GM18511 (cell line): ENCODE data around the gene RNASE13.

ENCODE experiments used
- ATAC-seq: cut with Tn5 transposase; IDR thresholded peaks from one replicate; pipeline ENCODE4 v1.9.1; 2021; ENCODE audit warnings: mild to moderate bottlenecking, moderate library complexity; ENCODE audit not compliant: unreplicated experiment

Gene RNASE13

GRCh38 chr14:21066882-21067502 is 32.4 kb upstream of the RNASE13 start:
- no peak for ATAC-seq

GRCh38 chr14:21063479-21063878 is 28.9 kb upstream of the RNASE13 start:
- ATAC-seq: no peak

- no peak for ATAC-seq
These were observed 26.7 kb upstream of the RNASE13 start for GRCh38 chr14:21061347-21061668.

- ATAC-seq: no peak
These were observed 26.2 kb upstream of the RNASE13 start for GRCh38 chr14:21060614-21061346.

GRCh38 chr14:21059842-21060613 is 25.4 kb upstream of the RNASE13 start:
- ATAC-seq: no peak

- ATAC-seq: no peak
These were observed 24.3 kb upstream of the RNASE13 start for GRCh38 chr14:21058903-21059302.

- no peak for ATAC-seq
These were observed 23.4 kb upstream of the RNASE13 start, which contains the start of gene RNASE8 for GRCh38 chr14:21057803-21058675. RNASE8 (plus strand) TSS chr14:21057822; CDS start chr14:21057893, 71 bp downstream.

GRCh38 chr14:21056520-21057163 is 22.0 kb upstream of the RNASE13 start:
- ATAC-seq: no peak

- no peak for ATAC-seq
These were observed 21.0 kb upstream of the RNASE13 start for GRCh38 chr14:21055432-21056117.

- no peak for ATAC-seq
These were observed 20.1 kb upstream of the RNASE13 start for GRCh38 chr14:21054768-21055145.

- no peak for ATAC-seq
These were observed 19.6 kb upstream of the RNASE13 start for GRCh38 chr14:21054123-21054767.

GRCh38 chr14:21053184-21054122 is 18.8 kb upstream of the RNASE13 start:
- no peak for ATAC-seq

- no peak for ATAC-seq
These were observed 16.0 kb upstream of the RNASE13 start for GRCh38 chr14:21050597-21050996.

- ATAC-seq: no peak
These were observed 14.7 kb upstream of the RNASE13 start for GRCh38 chr14:21049271-21049673.

- no peak for ATAC-seq
These were observed 14.0 kb upstream of the RNASE13 start for GRCh38 chr14:21048638-21049037.

- ATAC-seq: no peak
These were observed 12.8 kb upstream of the RNASE13 start for GRCh38 chr14:21047378-21047781.

- ATAC-seq: no peak
These were observed 9.5 kb upstream of the RNASE13 start for GRCh38 chr14:21043974-21044618.
